T-helper 1 cell (primary cell): ENCODE results near the gene IL36G.
A peak's percentile ranks its signal among the peaks of the same experiment; 100 is the strongest.
"Not testable (repeated sequence)": the region's sequence is repeated elsewhere in the genome, so short reads cannot be mapped to it uniquely, and the experiment has no call there.

Experiments
- DNase-seq, 5 donors: peaks; one replicate each; pipeline ENCODE4 v3.0.0-alpha.2; 2012 to 2020
- total RNA-seq, 4 donors: gene quantifications; one replicate each; lab custom pipeline; 2026; lab: John Stamatoyannopoulos, UW

The IL36G gene
- 0 to 0.15 (median 0.08) reads per million in 4 donors for total RNA-seq

DNA sequence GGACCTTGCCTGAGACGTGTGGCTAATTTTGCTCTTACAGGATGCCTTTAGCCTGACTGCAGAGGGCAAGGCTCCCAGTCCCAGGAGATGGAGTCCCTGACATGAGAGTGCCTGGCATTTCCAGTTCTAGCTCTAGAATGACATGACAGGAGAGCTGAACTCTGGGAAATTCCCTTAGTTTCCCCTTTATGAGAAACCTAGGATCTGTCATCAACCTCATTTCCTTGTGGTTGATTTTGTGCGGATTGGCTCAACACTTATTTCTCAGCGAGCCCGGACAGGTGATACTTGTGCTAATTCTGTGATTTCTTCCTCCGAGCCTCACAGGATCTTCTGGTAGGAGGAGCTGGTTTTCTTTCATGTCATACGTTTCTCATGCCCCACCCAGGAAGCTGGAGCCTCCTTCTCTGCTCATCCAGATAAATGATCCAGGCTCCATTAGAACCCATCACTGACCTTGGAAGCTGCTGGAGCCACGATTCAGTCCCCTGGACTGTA is at the start of gene IL36G:
Gene IL36G (plus strand): TSS at position 448 of the 498 bp plus-strand sequence. CDS start 633 bp downstream, outside the sequence.
- no peak for DNase-seq

DNA sequence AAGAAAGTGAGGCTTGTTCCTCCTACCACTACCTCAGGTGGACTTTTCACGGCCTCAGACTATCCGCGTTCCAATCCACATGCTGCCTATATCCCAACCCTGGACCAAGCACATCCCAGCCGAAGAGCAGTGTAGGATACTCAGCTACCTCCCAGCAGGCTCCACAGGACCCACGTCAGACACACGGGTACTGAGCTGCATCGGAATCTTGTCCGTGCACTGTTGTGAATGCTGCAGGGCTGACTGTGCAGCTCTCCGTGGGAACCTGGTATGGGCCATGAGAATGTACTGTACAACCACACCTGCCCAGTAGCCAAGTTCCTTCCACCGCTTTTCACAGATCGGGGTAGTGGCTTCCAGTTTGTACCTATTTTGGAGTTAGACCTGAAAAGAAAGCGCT is 44.5 kb upstream of the IL36G start:
- DNase-seq, result no peak

DNA sequence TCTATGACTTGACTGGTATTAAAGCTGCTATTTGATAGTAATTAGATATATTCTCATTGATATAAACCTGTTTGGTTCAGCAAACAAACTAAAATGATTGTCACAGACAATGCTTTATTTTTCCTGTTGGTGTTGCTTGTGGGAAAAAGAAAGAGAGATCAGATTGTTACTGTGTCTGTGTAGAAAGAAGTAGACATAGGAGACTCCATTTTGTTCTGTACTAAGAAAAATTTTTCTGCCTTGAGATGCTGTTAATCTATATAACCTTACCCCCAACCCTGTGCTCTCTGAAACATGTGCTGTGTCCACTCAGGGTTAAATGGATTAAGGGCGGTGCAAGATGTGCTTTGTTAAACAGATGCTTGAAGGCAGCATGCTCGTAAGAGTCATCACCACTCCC is 43.7 kb upstream of the IL36G start:
- not testable (repeated sequence) for DNase-seq

GRCh38 chr2:112936927-112937232 is 40.9 kb upstream of the IL36G start:
- no peak for DNase-seq

DNA sequence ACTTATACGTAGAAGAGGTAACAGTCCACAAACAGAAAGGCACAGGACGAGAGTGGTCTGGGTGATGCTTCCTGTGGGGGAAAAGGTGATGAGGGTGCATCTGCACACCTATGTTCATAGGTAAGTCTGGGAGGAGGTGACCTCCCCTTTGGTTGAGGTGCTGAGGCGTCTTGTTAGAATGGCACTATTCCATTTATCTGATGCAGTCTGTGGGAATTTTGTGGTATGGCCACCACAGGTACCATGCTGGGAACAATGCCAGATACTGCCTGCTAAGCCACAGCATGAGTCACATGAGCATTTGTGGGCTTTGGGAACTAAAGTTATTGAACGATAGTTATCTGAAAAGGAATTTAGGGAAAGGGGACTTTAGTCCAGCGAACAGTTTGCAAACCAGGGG is 38.9 kb upstream of the IL36G start:
- DNase-seq, result peak in 1 of 5 donors; percentile 27

DNA sequence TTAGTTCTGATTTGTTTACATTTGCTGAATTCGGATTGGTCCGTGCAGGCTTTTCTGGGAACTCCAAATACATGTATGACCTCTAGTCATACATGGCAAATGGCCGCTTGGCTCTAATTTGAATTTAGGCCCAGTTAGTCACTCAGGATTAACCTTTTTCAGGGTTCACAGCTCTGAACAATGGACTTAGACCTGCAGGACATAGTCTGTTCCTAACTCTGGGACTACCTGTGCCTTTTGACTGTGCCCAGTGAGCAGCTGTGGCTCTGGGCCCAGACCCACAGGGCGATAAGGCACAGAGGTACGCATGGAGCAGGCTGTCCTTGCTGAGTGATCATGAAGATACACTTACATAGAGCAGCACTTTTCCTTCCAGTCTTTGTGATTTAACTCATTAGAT is 38.4 kb upstream of the IL36G start:
- no peak for DNase-seq

- no peak for DNase-seq
Measured at GRCh38 chr2:112940859-112941625, 36.8 kb upstream of the IL36G start.

DNA sequence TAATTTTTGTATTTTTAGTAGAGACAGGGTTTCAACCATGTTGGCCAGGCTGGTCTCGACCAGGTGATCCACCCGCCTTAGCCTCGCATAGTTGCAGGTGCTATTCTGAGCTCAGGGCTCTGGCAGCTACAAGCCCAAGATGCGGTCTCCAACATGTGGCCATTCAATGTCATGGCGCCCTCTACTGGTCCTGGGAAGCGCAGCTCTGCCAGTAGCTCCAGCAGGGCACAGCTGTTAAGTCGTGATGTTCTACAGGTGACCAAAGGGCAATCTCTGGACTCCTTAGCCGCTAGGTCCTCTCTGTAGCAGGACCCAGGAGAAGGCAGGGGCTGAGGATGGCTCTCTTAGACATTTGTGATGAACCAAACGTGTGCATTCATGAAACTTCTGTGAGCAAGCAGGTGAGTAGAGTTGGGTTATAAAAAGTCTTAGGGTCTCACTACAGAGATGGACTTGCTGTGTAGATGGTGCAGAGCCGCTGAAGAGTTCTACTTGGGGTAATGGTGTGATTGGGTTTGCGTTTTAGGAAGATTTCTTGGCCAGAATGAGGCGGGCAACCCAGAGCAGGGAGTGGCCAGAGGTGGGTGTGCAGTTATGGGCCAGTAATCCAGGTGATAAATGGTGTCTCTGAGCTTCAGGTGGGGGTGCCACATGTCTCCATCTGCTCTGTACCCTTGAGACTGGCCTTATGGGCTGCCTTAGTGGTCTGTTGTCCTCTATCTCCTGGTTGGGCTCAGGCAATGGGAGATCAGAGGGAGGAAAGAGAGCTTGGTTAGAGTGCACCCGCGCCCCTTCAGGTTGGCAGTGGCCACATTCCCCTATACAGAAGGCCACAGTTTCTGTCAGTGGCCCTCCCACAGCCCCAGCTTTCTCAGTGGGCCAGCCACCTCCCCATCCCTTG is 35.8 kb upstream of the IL36G start:
- DNase-seq, result peak in 4 of 5 donors; percentile 28 to 73 (median 44)

- no peak for DNase-seq
Measured at GRCh38 chr2:112942654-112943002, 35.2 kb upstream of the IL36G start.

DNA sequence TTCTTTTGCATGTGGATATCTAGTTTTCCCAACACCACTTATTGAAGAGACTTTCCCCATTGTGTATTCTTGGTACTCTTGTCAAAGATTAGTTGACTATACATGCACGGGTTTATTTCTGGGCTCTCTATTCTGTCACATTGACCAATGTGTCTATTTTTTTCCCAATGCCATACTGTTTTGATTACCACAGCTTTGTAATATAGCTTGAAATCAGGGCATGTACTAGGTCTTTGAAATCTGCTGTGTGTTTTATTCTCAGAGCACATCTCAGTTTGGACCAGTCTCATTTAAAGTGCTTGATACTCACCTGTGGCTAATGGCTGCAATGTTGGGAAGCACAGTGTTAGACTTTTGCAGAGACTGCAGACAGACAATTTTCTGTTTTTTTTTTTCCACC is 32.8 kb upstream of the IL36G start:
- DNase-seq, result no peak

- DNase-seq, result no peak
Measured at GRCh38 chr2:112946086-112946485, 31.7 kb upstream of the IL36G start.

DNA sequence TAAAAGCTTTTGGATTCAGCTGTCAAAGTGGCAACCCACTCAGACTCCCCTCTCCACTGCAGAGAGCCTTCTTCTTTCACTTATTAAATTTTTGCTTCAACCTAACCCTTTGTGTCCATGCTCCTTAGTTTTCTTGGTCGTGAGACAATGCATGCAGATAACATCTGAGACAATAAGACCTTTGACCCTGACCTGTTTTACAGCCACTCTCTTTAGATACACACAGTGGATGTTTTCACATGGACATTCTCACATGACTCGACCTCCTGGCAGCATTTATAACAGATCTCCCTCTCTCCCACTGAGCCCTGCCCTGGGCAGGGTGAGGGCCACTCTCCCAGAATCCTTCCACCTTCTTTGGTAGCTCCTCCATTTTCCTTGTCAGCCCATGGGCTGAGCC is 30.4 kb upstream of the IL36G start:
- DNase-seq, result no peak

DNA sequence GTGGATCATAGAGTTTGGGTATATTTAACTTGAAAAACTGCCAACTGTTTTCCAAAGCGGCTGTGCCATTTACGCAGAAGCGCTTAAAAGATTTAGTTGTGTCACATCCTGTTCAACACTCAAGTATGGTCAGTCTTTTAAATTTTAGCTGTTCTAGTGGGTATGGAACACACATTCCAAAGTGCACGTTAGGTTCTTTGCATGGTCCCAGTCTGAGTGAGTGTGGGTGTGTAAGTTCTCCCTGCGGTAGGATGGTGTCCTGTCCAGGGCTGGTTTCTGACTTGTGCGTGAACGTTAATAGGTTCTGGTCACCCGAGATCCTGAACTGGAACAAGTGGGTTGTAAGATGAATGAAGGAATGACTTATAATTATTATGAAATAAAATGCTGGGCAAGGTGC is 28.4 kb upstream of the IL36G start:
- DNase-seq, result no peak

- DNase-seq, result no peak
Measured at GRCh38 chr2:112954364-112954763, 23.4 kb upstream of the IL36G start.

DNA sequence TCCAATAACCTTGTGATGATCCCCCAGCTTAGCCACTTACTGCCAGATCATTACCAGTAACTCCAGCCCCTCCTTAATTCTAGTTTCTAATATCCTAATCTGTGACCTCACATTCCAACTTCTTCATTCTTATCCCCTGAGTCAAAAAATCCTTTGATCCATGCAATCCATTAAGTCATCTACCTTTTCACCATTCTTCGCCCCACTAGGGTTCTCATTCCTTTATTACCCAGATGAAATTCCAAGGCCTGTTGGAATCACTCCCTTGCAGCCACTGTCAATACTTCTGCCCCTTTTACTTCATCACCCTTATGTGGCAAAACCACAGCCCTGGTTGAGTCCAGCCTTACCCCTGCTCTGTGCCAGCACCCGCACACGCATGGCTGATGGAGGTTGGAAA is 20.3 kb upstream of the IL36G start:
- DNase-seq, result no peak

DNA sequence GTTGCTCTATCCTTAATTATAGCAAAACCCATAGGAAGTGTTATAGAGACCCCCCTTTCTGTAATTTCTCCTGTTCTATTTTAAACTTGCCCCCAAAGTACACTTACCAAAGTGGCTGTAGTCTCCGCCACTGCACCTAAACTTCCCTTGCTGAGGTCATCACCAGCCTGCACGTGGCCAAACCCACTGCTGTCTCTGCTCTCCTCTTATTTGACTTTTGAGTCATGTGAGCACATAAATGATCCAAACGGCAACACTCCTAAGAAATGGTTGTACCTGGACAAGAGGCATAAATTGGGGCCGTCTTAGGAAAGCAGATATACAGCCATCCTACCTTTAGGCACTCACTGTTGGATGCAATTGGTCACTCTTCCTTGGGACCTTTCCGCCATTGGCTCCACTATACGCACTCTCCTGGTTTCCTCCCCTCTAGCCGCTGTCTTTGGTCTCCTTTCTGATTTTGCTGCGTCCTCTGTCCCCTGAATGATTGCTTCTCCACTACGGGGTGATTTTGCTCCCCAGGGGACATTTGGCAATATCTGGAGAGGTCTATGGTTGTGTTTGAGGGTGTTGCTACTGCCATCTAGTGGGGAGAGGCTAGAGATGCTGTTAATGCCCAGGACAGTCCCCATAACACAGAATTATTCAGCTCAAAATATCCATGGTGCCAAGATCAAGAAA is 19.2 kb upstream of the IL36G start:
- DNase-seq, result peak in 3 of 5 donors; percentile 17 to 44 (median 18)

- no peak for DNase-seq
Measured at GRCh38 chr2:112959109-112959812, 18.5 kb upstream of the IL36G start.

DNA sequence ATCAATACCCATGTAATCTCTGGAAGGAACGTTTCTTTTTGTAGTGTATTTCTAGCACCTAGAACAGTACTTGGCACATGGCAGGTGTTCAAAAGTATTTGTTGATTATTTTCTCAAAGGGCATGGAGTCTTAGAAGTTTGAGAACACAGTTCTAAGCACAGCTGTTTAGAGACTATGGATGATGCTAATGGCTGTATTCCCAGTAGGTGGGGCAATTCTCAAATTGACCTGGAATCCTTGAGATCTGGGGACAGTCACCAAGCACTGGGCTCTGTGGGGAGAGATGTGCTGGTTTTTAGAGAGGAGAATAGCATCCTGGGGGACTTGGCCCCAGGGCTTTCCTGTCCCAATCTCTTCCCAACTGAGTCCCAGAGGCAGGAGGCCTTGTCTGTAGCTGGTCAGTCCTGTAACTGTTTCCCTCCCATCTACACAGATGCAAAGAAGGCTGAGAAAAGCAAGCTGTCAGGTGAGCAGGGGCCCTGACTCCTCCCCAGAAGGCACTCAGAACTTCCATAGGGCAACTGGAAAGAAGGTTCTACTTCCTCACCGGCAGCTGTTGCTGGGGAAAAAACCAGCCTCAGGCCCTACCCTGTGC is 17.5 kb upstream of the IL36G start:
- no peak for DNase-seq

DNA sequence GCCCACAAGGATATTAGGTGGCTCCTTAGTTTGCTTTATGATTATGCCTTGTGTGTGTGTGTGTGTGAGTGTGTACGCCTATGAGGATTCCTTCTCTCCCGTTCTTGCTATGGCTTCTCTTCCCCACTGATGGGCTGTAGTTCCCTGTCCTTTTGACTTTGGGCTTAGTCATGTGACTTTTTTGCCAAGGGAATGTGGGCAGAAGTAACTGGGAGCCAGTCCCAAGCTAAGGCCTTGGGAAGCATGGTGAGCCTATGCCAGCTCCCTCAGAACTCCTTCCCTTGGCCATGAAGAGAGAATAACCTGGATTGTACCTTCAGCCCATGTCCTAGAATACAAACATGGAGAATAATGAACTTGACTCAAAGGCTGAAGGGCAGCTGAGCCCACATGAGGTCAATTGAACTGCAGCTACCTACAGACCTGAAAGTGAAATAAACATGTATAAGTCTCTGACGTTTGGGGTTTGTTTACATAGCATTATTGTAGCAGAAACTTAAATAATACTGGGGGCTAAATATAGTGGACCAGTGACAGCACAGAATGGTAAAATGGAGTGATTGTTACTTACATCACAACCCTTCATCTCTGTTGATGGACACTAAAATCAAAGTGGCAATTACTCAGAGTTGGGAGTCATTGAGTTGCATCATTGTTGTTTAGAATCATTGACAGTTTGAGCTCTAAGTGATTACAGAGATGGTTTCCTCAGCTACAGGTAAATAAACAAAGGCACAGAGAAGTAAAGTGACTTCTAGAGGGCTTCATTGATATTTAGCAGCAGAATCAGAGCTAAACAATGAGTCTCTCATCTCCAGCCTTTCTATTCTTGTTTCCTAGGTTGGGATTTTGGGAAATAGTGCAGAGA is 15.3 kb upstream of the IL36G start:
- no peak for DNase-seq

- DNase-seq, result no peak
Measured at GRCh38 chr2:112967023-112967422, 10.8 kb upstream of the IL36G start.

DNA sequence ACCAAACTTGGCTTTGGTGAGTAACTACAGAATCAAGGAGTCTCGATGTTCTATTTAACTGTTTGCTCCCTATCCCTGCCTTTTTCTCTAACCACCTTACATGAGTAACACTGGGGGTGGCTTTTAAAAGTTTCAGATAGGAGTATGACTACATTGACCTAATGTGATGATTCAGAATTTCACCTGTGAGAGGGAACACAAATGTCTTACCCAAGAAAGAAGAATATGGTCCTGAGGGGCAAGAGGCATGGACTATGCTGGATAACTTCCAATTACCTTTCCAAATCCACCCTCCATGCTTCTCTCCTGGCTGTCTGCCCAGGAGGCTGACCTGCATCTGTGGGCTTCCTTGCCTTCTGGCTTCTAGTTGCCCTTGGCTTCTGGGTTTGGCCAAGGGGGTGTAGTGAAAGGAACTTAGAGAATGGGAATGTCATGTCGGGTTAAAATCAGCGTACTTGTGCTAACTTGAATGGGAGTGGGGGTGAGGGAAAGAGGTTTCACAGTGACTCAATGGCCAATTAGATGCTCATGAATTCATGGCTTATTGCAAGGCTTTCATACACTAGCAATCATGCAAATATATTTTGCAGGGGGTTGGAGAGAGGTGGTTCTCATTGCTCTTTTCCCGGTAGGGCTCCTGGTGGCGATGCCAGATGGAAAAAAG is 5.3 kb upstream of the IL36G start:
- no peak for DNase-seq
